NCI-H226 (cell line): Measurements from ENCODE around the gene SLC22A15.
"Not testable (repeated sequence)": the region's sequence is repeated elsewhere in the genome, so short reads cannot be mapped to it uniquely, and the experiment has no call there.

ENCODE experiments used
- DNase-seq: peaks from one replicate; pipeline ENCODE4 v3.0.0-alpha.2; 2015

Gene SLC22A15

DNA sequence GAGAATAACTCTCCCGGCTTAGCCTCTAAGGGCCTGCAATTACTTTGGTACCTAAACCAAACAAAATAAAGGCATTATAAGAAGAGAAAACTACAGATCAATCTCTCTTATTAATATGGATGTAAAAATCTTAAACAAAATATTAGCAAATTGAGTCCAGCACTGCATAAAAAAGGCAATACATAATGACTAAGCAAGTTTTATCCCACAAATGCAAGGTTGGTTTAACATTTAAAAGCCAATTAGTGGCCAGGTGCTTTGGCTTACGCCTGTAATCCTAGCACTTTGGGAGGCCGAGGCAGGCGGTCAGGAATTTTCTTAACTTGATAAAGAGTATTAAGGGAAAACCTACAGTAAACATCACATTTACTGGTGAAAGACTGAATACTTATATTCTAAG, 67.8 kb downstream of the SLC22A15 start:
- no peak for DNase-seq

DNA sequence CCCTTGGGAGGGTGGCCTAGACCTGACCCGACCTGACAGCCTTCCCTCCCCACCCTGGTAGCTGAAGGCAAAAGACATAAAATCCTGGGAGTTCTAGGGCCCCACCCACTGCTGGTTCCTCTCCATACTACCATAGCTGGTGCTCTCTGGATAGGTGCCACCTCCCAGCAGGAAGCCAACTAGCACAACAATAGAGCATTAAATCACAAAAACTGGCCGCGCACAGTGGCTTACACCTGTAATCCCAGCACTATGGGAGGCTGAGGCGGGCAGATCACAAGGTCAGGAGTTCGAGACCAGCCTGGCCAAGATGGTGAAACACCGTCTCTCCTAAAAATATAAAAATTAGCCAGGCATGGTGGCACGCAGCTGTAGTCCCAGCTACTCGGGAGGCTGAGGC, 70.6 kb downstream of the SLC22A15 start:
- DNase-seq: not testable (repeated sequence)

- not testable (repeated sequence) for DNase-seq
Observed at GRCh38 chr1:116051896-116052295, 75.6 kb downstream of the SLC22A15 start.

DNA sequence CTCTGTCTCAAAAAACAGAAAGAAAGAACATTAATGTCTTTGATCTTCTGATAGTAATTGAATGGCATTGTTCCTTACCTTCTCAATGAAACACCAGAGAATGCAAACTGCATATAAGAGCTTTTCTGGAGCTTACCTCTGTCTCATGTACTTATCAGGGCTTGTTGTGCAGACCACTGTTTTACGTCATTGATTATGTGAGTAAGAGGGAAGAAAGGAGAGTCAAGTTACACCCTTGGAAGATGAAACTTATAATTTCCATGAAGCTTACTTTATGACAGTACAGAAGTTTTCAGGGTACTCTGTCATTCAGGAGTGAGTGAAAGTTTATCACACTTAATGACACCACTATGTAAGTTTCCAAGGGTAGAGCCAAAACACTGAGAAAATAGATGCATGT, 85.9 kb downstream of the SLC22A15 start:
- DNase-seq: no peak

DNA sequence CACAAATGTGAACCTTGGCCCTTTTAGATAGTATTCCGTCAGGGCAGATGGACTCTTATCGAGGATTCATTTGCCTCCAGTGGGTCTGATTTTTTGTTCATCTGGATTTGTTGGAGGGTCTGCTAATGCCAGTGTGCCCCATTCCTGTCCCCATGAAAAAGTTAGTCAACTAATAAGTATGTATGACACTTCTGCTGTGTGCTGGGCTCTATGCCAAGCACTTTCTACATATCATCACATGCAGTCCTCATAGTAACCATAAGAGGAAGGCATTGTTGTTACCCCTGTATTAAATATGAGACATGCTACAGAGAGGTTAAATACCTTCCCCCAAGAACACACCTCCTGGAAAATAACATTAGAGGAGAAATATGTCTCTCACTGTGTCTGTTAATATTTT, 88.3 kb downstream of the SLC22A15 start:
- no peak for DNase-seq

- peak; percentile 36 for DNase-seq
Observed at GRCh38 chr1:116066868-116067565, 90.7 kb downstream of the SLC22A15 start.

DNA sequence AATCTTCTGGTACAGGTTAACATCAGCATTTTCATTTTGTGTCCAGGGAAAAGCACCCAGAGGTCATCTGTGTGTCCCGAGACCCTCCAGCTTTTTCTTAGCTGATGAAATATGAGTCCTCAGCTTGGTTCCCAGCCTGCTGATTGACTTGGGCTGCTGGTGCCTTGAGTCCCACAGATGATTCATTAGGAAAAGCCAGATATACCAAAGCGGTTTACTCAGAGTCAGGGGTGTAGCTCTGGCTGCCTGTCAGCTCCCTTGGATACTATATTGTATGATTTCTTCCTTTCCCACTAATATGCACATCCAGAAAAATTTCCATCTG, 91.2 kb downstream of the SLC22A15 start:
- peak; percentile 39 for DNase-seq

DNA sequence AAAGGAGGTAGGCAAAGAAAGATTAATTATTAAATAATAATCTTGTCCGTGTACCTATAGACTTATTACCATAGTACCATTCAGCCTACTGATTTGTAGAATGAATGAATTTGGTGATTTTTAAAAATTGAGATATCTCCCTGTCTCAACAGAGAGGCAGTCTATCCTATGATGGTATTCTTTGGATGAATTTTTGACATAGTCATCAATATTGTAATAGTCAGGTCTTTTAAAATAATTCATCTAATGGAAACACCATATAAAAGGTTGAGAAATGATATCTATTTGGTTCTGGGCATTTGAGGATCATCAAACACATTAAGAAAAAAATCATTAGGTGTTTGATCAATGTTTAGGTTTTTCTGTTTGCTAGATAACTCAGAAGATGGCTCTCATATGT, 99.3 kb downstream of the SLC22A15 start:
- no peak for DNase-seq

DNA sequence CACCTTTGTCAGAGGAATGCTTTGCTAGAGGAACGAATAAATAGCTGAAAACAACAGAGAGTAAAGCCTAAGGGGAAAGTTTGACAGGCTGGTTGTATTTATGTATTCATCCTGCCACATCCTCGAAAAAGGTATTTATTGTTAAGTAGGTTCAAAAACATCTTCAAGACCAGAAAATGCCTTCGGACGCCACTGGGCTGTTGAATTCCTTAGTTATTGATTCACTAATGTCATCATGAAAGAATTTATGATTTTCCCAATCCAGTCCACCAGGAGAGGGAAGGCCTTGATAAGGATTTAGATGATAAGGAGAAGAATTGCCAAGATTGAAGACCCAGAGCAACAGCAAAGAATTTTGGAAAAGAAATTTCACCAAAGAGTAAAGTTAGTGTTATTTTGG, 99.7 kb downstream of the SLC22A15 start:
- DNase-seq: peak; percentile 75

DNA sequence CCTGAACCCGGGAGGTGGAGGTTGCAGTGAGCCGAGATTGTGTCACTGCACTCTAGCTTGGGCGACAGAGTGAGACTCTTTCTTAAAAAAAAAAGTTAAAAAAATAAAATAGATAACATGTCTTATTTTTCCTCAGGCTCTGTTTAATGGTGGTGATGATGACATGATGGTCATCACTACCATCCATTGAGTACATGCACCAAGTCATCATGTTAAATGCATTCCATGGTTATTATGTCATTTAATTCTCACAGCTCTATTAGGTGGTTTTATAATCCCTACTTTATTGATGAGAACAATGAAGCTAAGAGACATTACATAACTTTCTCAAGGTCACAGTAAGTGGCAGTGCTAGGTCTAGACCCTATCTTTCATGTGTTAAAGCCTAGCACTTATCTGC, 100.5 kb downstream of the SLC22A15 start:
- DNase-seq: peak; percentile 27

GRCh38 chr1:116078699-116079223, 102.4 kb downstream of the SLC22A15 start:
- no peak for DNase-seq

DNA sequence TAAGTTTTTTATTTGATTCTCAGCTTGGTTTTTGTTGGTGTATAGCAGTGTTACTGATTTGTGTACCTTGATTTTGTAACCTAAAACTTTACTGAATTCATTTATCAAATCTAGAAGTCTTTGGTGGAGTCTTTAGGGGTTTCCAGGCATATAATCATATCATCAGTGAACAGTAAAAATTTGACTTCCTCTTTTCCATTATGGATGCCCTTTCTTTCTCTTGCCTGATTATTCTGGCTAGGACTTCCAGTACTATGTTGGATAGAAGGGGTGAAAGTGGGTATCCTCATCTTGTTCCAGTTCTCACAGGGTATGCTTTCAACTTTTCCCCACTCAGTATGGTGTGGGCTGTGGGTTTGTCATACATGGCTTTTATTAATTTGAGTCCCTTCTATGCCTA, 111.3 kb downstream of the SLC22A15 start:
- DNase-seq: no peak

DNA sequence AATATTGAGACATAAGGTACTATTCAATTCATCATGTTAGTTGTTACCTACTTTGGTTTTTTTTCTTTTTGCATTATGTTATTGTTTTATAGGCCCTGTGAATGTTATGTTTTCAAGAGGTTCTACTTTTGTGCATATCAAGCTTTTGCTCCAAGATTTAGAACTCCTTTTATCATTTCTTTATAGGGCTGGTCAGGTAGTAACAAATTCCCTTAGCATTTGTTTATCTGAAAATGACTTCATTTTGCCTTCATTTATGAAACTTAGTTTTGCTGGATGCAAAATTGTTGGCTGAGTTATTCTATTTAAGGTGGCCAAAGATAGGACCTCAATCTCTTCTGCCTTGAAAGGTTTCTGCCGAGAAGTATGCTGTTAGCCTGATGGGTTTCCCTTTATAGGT, 113.6 kb downstream of the SLC22A15 start:
- no peak for DNase-seq

DNA sequence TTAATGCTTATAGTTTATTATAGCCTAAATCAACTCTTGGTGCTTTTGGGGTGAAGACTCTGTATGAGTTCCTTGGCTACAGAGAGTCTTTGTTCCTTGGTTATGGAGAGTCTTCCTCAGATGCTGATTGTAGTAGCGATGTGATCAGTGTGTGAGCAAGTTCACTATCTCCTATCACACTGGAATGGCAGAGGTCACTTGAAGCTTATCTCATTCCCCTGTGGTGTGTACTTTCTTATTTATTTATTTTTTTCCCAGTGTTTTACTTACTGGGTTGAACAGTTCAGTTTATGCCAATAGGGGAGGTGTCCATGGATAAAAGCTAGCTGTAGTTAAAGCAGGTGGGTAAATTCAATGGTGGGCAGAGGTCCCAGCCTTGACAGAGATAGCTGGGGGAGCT, 114.8 kb downstream of the SLC22A15 start:
- DNase-seq: no peak

GRCh38 chr1:116092752-116093489, 116.6 kb downstream of the SLC22A15 start:
- peak; percentile 73 for DNase-seq

DNA sequence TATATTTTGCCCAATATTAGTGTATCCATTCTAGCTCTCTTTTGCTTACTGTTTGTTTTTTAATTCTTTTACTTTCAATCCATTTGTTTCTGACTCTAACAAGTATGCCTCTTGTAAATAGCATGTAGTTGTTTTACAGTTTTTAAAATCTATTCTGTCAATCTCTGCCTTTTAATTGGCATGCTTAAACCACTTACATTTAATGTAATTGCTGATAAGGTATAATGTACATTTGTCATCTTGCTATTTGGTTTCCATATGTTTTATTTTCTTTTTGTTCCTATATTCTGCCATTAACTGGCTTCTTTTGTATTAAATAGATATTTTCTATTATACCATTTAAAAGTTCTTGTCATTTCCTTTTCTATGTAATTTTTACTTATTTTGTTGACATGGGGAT, 118.7 kb downstream of the SLC22A15 start:
- no peak for DNase-seq

DNA sequence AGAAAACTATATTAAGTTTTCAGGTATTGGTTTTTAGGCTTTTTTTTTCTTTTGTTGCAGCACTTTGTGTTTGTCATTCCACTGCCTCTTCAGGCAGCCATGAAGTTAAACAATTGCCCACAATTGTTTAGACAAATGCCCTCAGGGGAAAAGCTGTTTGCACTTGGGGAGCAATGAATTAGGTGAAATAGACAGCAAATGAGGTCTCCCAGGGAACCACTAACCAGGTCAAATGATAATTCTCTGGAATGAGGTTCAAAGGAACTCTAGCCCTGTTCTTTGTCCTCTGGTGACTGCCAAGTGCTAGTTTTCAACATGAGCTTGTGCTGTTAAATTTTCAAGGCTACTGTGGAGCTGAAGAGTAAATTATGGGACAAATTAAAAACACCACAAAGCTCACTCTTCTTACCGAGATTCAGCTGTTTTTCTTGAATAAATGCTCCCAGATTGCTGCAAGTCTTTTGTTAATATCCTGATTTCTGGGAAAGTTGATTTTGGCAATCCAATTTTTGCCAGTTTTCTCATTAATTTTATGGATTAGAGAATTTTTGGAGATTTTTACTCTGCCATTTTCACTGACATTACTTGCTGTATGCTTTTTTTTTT, 119.8 kb downstream of the SLC22A15 start:
- DNase-seq: no peak

DNA sequence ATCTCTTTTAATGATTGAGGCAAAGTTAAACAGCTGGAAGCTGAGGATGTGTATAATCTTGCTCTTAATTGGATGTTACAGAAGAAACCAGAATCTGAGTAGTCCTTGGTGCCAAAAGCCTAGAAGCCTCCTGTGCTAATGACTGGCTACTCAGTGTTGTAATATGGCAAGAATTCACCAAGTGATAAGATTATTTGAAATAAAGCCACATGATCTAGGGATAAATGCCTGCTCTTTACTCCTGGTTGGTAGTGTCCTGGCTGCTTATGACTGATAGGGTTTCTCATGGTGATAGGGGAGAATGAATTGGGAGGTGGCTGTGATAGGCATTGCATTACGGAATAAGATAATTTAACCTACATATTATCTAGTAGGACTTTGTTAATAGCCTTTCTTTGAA, 121.3 kb downstream of the SLC22A15 start:
- peak; percentile 70 for DNase-seq

GRCh38 chr1:116099379-116099778, 123.1 kb downstream of the SLC22A15 start:
- DNase-seq: no peak

GRCh38 chr1:116099919-116100318, 123.6 kb downstream of the SLC22A15 start:
- DNase-seq: no peak

DNA sequence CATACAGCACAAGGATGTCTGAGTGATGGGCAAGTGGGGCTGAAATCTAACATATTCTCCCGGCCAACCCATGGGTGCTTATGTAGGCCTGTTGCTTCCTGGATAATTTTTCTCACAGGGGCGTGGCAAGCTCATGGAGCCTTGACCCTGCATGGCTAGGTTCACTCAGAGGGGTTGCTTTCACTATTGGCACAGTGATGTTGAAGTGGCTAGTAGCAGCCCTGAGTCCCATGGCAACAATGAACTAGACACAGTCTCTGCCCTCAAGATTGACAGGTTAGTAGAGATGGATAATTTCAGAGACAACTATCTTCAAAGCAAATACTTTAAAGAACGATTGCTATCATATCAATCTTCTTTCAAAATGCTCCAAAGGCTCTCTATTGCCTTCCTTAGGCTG, 128.4 kb downstream of the SLC22A15 start:
- DNase-seq: no peak

DNA sequence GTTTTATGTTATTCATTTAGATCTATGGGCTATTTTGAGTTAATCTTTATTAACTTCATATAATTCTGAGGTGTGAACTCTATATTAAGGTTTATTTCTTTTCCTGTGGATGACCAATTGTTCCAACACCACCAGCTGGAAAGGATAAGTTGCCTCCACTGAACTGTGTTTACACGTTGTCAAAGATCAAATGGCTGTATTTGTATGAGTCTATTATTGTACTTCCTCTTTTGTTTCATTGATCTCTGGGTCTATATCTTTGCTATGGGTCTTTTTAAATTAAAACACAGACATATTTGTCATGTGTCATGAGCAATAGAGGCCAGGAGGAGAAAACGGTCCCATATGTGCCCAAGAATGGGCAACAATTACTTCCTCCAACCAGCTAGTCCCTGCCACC, 129.7 kb downstream of the SLC22A15 start:
- DNase-seq: no peak

DNA sequence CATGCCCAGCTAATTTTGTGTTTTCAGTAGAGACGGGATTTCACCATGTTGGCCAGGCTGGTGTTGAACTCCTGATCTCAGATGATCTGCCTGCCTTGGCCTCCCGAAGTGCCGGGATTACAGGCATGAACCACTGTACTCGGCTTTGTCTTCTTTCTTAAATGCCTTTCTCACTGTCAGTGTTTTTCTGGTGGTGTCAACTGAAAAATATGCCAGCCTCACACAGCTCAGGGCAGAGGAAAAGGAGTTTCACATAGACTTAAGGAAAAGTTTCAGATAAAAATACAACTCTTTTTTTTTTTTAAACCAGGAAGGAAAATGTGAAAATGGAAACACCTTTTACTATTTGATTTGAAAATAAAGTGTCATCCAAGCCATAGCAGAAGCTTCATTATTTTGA, 130.3 kb downstream of the SLC22A15 start:
- no peak for DNase-seq

DNA sequence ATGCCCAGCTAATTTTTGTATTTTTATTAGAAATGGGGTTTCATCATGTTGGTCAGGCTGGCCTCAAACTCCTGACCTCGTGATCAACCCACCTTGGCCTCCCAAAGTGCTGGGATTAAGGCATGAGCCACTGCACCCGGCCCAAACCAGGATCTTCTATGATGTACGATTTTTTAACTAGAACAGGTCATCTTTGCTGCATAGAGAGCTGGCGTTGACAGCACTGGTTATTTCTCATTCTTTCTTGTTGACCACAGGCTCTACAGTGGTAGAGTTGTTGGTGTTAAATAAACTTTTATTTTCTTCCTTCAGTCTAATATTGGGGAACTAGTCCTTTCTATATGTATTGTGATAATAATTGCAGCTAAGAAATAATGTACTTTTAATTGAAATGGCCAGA, 131.1 kb downstream of the SLC22A15 start:
- DNase-seq: no peak
